ENCODE data around the gene EIF5AL1. TPM values are rescaled to one million over a fixed set of nuclear protein-coding genes. Genes with fewer than 3 reads are reported as not detected.

The EIF5AL1 gene
- total RNA-seq, 4 donors from 2014 or later: 0.53 TPM; not detected in 3

GRCh38 chr10:79492256-79492655, 20.1 kb upstream of the EIF5AL1 start:
- Histone ChIP-seq H3K27me3 (no peaks in the 10 kb centered on the region), H3K27ac (no peak overlapping the region), H3K4me1 (no peaks in the 10 kb centered on the region), H3K36me3 (no peaks in the 10 kb centered on the region), H3K4me3 (no peak overlapping the region), H3K9me3 (no peaks in the 10 kb centered on the region)
- no peak for DNase-seq
- TF ChIP-seq CTCF (IDR thresholded peaks at IDR 0.05) (no peak), POLR2A (IDR thresholded peaks at IDR 0.05) (no peak)

GRCh38 chr10:79492839-79493238, 19.5 kb upstream of the EIF5AL1 start:
- Histone ChIP-seq H3K36me3 (no peaks in the 10 kb centered on the region), H3K27ac (no peak overlapping the region), H3K4me1 (no peaks in the 10 kb centered on the region), H3K27me3 (no peaks in the 10 kb centered on the region), H3K4me3 (no peak overlapping the region), H3K9me3 (no peaks in the 10 kb centered on the region)
- no peak for TF ChIP-seq POLR2A (IDR thresholded peaks at IDR 0.05)
- TF ChIP-seq CTCF (IDR thresholded peaks at IDR 0.05): no peak
- no peak for DNase-seq

GRCh38 chr10:79493806-79494205, 18.5 kb upstream of the EIF5AL1 start:
- Histone ChIP-seq H3K4me3 (no peak overlapping the region), H3K27ac (no peak overlapping the region), H3K4me1 (no peaks in the 10 kb centered on the region), H3K36me3 (no peaks in the 10 kb centered on the region), H3K27me3 (no peaks in the 10 kb centered on the region), H3K9me3 (no peaks in the 10 kb centered on the region)
- TF ChIP-seq CTCF (IDR thresholded peaks at IDR 0.05): no peak
- TF ChIP-seq POLR2A (IDR thresholded peaks at IDR 0.05): no peak
- DNase-seq: no peak

GRCh38 chr10:79494871-79495705, 17.2 kb upstream of the EIF5AL1 start:
- no peaks in the 10 kb centered on the region for H3K9me3 ChIP-seq
- H3K36me3 ChIP-seq: no peaks in the 10 kb centered on the region
- DNase-seq: no peak
- no peak overlapping the region for H3K4me3 ChIP-seq
- H3K27ac ChIP-seq: no peak overlapping the region
- no peak for TF ChIP-seq POLR2A (IDR thresholded peaks at IDR 0.05)
- TF ChIP-seq CTCF (IDR thresholded peaks at IDR 0.05): no peak
- no peaks in the 10 kb centered on the region for H3K27me3 ChIP-seq
- H3K4me1 ChIP-seq: no peaks in the 10 kb centered on the region

GRCh38 chr10:79495791-79496190, 16.5 kb upstream of the EIF5AL1 start:
- no peaks in the 10 kb centered on the region for H3K4me1 ChIP-seq
- H3K9me3 ChIP-seq: no peaks in the 10 kb centered on the region
- TF ChIP-seq POLR2A (IDR thresholded peaks at IDR 0.05): no peak
- no peak for TF ChIP-seq CTCF (IDR thresholded peaks at IDR 0.05)
- H3K4me3 ChIP-seq: no peak overlapping the region
- no peak overlapping the region for H3K27ac ChIP-seq
- no peak for DNase-seq
- H3K27me3 ChIP-seq: no peaks in the 10 kb centered on the region
- H3K36me3 ChIP-seq: no peaks in the 10 kb centered on the region
